Gastroesophageal sphincter (tissue), 3 donors: ENCODE measurements around the gene BAK1.

ENCODE experiments used
- CTCF ChIP-seq, 4 experiments: fragments of 200-600 bp in 2 of 4; fragments of 450-650 bp in 2 of 4; sonication (generic) in 1 of 4; IDR thresholded peaks; one replicate each; pipeline ENCODE4 v1.5.1; 2017 to 2019; ENCODE audit warnings: antibody characterized with exemption in 4 of 4, mild to moderate bottlenecking in 2 of 4, moderate library complexity in 2 of 4
- POLR2A ChIP-seq, 2 donors: fragments of 450-650 bp; IDR thresholded peaks; one replicate each; pipeline ENCODE4 v1.6.1; 2017; ENCODE audit warnings: antibody characterized with exemption in 2 of 2, mild to moderate bottlenecking in 2 of 2, moderate library complexity in 1 of 2
- POLR2AphosphoS5 ChIP-seq: sonication (generic); formaldehyde crosslinking; IDR thresholded peaks from one replicate; pipeline ENCODE4 v1.6.1; 2017; ENCODE audit warnings: antibody characterized with exemption

DNA sequence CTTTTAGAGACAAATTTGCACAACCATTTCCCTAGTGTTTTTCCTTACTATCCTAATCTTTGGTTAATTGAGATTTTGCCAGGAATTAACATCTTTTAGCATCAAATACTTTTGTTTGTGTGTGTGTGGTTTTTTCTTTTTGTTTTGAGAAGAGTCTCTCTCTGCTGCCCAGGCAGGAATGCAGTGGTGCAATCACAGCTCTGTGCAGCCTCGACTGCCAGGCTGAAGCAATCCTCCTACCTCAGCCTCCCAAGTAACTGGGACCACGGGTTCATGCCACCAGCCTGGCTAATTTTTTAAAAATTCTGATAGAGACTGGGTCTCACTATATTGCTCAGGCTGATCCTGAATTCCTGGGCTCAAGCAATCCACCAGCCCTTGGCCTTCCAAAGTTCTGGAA lies 28.5 kb downstream of the BAK1 start:
- TF ChIP-seq CTCF (IDR thresholded peaks at IDR 0.05) (no peak), POLR2AphosphoS5 (no peak), POLR2A (IDR thresholded peaks at IDR 0.05) (no peak)
